ENCODE results near the gene FOXL2.

FOXL2 gene

DNA sequence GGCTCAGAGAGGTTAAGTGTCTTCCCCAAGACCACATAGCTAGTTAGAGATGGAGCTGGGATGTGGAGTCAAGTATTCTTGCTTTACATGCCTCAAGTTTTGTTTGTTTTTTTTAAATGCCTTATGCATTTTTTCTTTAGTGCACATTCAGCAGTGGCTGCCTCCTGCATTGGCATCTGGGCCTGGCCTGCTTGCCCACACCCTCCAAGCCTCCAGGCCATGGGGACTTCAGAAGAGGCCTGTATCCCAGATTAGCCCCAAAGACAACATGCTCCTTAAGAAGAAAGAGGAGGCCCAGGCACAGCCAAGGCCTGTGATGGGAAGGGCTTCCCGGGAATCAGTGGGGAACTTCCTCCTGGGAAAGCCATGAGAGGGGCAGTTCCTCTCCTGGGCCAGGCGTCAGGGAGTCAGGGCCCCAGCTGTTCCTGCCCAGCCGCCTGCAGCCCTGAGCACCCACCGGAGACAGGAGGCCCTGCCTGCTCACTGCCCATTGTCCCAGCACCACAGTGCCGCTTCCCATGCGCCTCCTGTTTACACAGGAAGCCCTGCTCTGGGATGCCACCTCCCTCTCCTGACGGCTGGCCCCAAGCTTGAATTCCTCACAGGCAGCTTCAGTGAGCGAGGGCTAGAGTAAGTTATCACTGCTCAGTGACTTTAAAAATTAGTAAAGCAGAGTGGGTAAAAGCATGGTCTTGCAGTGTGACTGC is 16.1 kb upstream of the FOXL2 start:
- Histone ChIP-seq H3K9me2 (replicated peaks; ENCODE audit: low read depth, low read length) (no peaks in the 10 kb centered on the region), H3K4me3 (ENCODE audit: low read length, poor library complexity, severe bottlenecking) (no peak overlapping the region), H3F3A (ENCODE audit: low read depth) (no peaks in the 10 kb centered on the region), H3K4me1 (ENCODE audit: insufficient read depth, low read length, poor library complexity, severe bottlenecking) (no peaks in the 10 kb centered on the region), H3K27me3 (ENCODE audit: insufficient read depth, low read length, poor library complexity, severe bottlenecking) (no peaks in the 10 kb centered on the region), H3K9me3 (ENCODE audit: insufficient read depth, low read depth, low read length) (peaks cover 7% of the 10 kb centered on the region; the same call in 1 of the 2 replicates), H3K9ac (ENCODE audit: low read depth, low read length, poor library complexity, severe bottlenecking) (no peak overlapping the region), H2AFZ (ENCODE audit: low read length) (no peak overlapping the region), H4K20me1 (ENCODE audit: insufficient read depth, low read length, poor library complexity, severe bottlenecking) (no peaks in the 10 kb centered on the region), H3K4me2 (ENCODE audit: low read depth, low read length, poor library complexity, severe bottlenecking) (no peak overlapping the region), H3K36me3 (ENCODE audit: insufficient read depth, low read length) (no peaks in the 10 kb centered on the region), H3K79me2 (ENCODE audit: insufficient read depth, low read length) (no peaks in the 10 kb centered on the region)
- no peak for TF ChIP-seq CTCF (conservative IDR thresholded peaks at IDR 0.05; ENCODE audit: low read length)
- no peak for TF ChIP-seq EZH2phosphoT487 (IDR thresholded peaks at IDR 0.05; ENCODE audit: borderline replicate concordance)

DNA sequence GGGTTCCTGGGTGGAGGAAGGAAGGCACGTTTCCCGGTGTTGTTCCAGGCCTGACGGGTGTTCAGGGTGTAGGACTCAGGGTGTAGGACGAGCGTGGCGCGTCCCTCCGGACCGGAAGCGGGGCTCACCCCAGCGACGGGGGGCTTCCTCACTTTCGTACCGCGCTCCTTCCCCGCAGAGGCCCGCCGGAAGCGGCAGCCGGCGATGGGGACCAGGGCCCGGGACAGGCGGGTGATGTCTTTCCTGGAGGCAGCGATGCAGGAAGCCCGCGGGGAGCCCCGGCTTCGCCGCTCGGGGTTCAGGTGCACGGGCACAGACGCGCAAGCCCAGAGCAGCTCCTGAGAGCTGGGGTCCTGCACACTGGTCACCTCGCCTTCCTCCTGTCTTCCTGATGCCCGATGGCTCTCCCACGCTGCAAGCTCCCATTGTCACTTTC is 13.5 kb upstream of the FOXL2 start:
- Histone ChIP-seq H3K4me2 (ENCODE audit: low read depth, low read length, poor library complexity, severe bottlenecking) (no peak overlapping the region), H3K36me3 (ENCODE audit: insufficient read depth, low read length) (no peaks in the 10 kb centered on the region), H3K79me2 (ENCODE audit: insufficient read depth, low read length) (no peaks in the 10 kb centered on the region), H2AFZ (ENCODE audit: low read length) (no peak overlapping the region), H3K9me2 (replicated peaks; ENCODE audit: low read depth, low read length) (no peaks in the 10 kb centered on the region), H3K9me3 (ENCODE audit: insufficient read depth, low read depth, low read length) (peaks cover 7% of the 10 kb centered on the region; the same call in 1 of the 2 replicates), H3K27me3 (ENCODE audit: insufficient read depth, low read length, poor library complexity, severe bottlenecking) (no peaks in the 10 kb centered on the region), H3K4me1 (ENCODE audit: insufficient read depth, low read length, poor library complexity, severe bottlenecking) (no peaks in the 10 kb centered on the region), H3F3A (ENCODE audit: low read depth) (no peaks in the 10 kb centered on the region), H3K4me3 (ENCODE audit: low read length, poor library complexity, severe bottlenecking) (no peak overlapping the region), H3K9ac (ENCODE audit: low read depth, low read length, poor library complexity, severe bottlenecking) (no peak overlapping the region), H4K20me1 (ENCODE audit: insufficient read depth, low read length, poor library complexity, severe bottlenecking) (no peaks in the 10 kb centered on the region)
- no peak for TF ChIP-seq CTCF (conservative IDR thresholded peaks at IDR 0.05; ENCODE audit: low read length)
- TF ChIP-seq EZH2phosphoT487 (IDR thresholded peaks at IDR 0.05; ENCODE audit: borderline replicate concordance) = no peak

DNA sequence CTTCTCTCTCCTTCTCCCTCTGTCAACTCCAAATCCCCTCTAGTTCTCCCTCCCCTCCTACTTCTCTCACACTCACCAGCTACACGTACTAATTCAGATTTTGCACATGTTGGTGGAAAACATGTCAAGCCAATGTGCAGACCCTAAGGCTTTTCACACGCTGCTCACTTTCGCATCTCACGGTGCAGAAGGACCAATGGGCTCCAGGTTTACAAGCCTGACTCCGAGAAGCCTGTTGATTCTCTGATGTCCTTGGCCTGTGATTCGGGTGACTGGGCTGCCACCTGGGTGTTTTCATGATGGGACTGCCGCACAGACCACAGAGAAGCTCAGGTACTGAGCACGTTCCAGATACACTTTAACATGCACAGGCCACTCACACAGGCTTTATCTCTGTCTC is 3.8 kb upstream of the FOXL2 start:
- H3K27me3 ChIP-seq (ENCODE audit: insufficient read depth, low read length, poor library complexity, severe bottlenecking) = peaks cover 16% of the 10 kb centered on the region
- no peak for TF ChIP-seq CTCF (conservative IDR thresholded peaks at IDR 0.05; ENCODE audit: low read length)
- no peak for TF ChIP-seq EZH2phosphoT487 (IDR thresholded peaks at IDR 0.05; ENCODE audit: borderline replicate concordance)
- H3K4me2 ChIP-seq (ENCODE audit: low read depth, low read length, poor library complexity, severe bottlenecking) = peak overlapping the region; percentile 76

More for the DNA sequence above, 3.8 kb upstream of the FOXL2 start:
- no peaks in the 10 kb centered on the region for H3K36me3 ChIP-seq (ENCODE audit: insufficient read depth, low read length)
- H3K9me3 ChIP-seq (ENCODE audit: insufficient read depth, low read depth, low read length) = no peaks in the 10 kb centered on the region
- H3F3A ChIP-seq (ENCODE audit: low read depth) = no peaks in the 10 kb centered on the region
- H3K4me1 ChIP-seq (ENCODE audit: insufficient read depth, low read length, poor library complexity, severe bottlenecking) = peaks cover 7% of the 10 kb centered on the region
- peak overlapping the region; percentile 69 for H2AFZ ChIP-seq (ENCODE audit: low read length)
- H3K79me2 ChIP-seq (ENCODE audit: insufficient read depth, low read length) = no peaks in the 10 kb centered on the region
- no peak overlapping the region for H3K9ac ChIP-seq (ENCODE audit: low read depth, low read length, poor library complexity, severe bottlenecking)
- H3K9me2 ChIP-seq (replicated peaks; ENCODE audit: low read depth, low read length) = no peaks in the 10 kb centered on the region
- no peaks in the 10 kb centered on the region for H4K20me1 ChIP-seq (ENCODE audit: insufficient read depth, low read length, poor library complexity, severe bottlenecking)
- H3K4me3 ChIP-seq (ENCODE audit: low read length, poor library complexity, severe bottlenecking) = peak overlapping the region; percentile 64
